ENCODE data around the gene C4B. TPM values are rescaled to one million over a fixed set of nuclear protein-coding genes. Genes with fewer than 3 reads are reported as not detected.
"Not testable (repeated sequence)": the region's sequence is repeated elsewhere in the genome, so short reads cannot be mapped to it uniquely, and the experiment has no call there.

Gene C4B
- total RNA-seq, 1 donor from 2014 or later: 10.4 TPM

- no peaks in the 10 kb centered on the region for H3K4me1 Mint-ChIP-seq
- no peak overlapping the region for H3K4me3 Mint-ChIP-seq
- no peak for DNase-seq (ENCODE audit: low spot score in 2 of 2, unreplicated experiment in 2 of 2)
Measured at GRCh38 chr6:31979238-31979898, 35.2 kb upstream of the C4B start.

GRCh38 chr6:31980195-31980876 is 34.3 kb upstream of the C4B start:
- H3K4me3 Mint-ChIP-seq; H3K27me3 Mint-ChIP-seq (ENCODE audit: low read depth); H3K9me3 Mint-ChIP-seq; DNase-seq (ENCODE audit: low spot score in 2 of 2, unreplicated experiment in 2 of 2); H3K27ac Mint-ChIP-seq; H3K36me3 Mint-ChIP-seq; H3K4me1 Mint-ChIP-seq: not testable (repeated sequence)

More at GRCh38 chr6:31979238-31979898, 35.2 kb upstream of the C4B start:
- H3K9me3 Mint-ChIP-seq: no peaks in the 10 kb centered on the region
- TF ChIP-seq, protein P1, sequence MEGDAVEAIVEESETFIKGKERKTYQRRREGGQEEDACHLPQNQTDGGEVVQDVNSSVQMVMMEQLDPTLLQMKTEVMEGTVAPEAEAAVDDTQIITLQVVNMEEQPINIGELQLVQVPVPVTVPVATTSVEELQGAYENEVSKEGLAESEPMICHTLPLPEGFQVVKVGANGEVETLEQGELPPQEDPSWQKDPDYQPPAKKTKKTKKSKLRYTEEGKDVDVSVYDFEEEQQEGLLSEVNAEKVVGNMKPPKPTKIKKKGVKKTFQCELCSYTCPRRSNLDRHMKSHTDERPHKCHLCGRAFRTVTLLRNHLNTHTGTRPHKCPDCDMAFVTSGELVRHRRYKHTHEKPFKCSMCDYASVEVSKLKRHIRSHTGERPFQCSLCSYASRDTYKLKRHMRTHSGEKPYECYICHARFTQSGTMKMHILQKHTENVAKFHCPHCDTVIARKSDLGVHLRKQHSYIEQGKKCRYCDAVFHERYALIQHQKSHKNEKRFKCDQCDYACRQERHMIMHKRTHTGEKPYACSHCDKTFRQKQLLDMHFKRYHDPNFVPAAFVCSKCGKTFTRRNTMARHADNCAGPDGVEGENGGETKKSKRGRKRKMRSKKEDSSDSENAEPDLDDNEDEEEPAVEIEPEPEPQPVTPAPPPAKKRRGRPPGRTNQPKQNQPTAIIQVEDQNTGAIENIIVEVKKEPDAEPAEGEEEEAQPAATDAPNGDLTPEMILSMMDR (IDR thresholded peaks at IDR 0.05; ENCODE audit: unreplicated experiment): no peak
- H3K27ac Mint-ChIP-seq: no peak overlapping the region
- no peaks in the 10 kb centered on the region for H3K27me3 Mint-ChIP-seq (ENCODE audit: low read depth)
- H3K36me3 Mint-ChIP-seq: peaks cover 16% of the 10 kb centered on the region

- not testable (repeated sequence) for H3K36me3 Mint-ChIP-seq; H3K27ac Mint-ChIP-seq; H3K4me1 Mint-ChIP-seq; H3K9me3 Mint-ChIP-seq; H3K27me3 Mint-ChIP-seq (ENCODE audit: low read depth); DNase-seq (ENCODE audit: low spot score in 2 of 2, unreplicated experiment in 2 of 2); H3K4me3 Mint-ChIP-seq
Measured at GRCh38 chr6:31980998-31981397, 33.6 kb upstream of the C4B start.

GRCh38 chr6:31981744-31982143 is 32.9 kb upstream of the C4B start, which contains the start of gene C4A:
Gene C4A (plus strand): TSS chr6:31982057. CDS start chr6:31982108, 51 bp downstream.
- not testable (repeated sequence) for H3K9me3 Mint-ChIP-seq; H3K36me3 Mint-ChIP-seq; H3K4me1 Mint-ChIP-seq; H3K27me3 Mint-ChIP-seq (ENCODE audit: low read depth); H3K4me3 Mint-ChIP-seq; H3K27ac Mint-ChIP-seq; DNase-seq (ENCODE audit: low spot score in 2 of 2, unreplicated experiment in 2 of 2)

GRCh38 chr6:31989363-31989762 is 25.2 kb upstream of the C4B start:
- not testable (repeated sequence) for H3K27ac Mint-ChIP-seq; H3K4me1 Mint-ChIP-seq; H3K9me3 Mint-ChIP-seq; H3K36me3 Mint-ChIP-seq; H3K4me3 Mint-ChIP-seq; H3K27me3 Mint-ChIP-seq (ENCODE audit: low read depth); DNase-seq (ENCODE audit: low spot score in 2 of 2, unreplicated experiment in 2 of 2)

- not testable (repeated sequence) for H3K27me3 Mint-ChIP-seq (ENCODE audit: low read depth); DNase-seq (ENCODE audit: low spot score in 2 of 2, unreplicated experiment in 2 of 2); H3K27ac Mint-ChIP-seq; H3K36me3 Mint-ChIP-seq; H3K4me3 Mint-ChIP-seq; H3K9me3 Mint-ChIP-seq; H3K4me1 Mint-ChIP-seq
Measured at GRCh38 chr6:31994421-31994820, 20.2 kb upstream of the C4B start.

GRCh38 chr6:31996385-31996784 is 18.2 kb upstream of the C4B start:
- H3K4me3 Mint-ChIP-seq; H3K4me1 Mint-ChIP-seq; H3K9me3 Mint-ChIP-seq; DNase-seq (ENCODE audit: low spot score in 2 of 2, unreplicated experiment in 2 of 2); H3K36me3 Mint-ChIP-seq; H3K27ac Mint-ChIP-seq; H3K27me3 Mint-ChIP-seq (ENCODE audit: low read depth): not testable (repeated sequence)

- H3K27me3 Mint-ChIP-seq (ENCODE audit: low read depth); DNase-seq (ENCODE audit: low spot score in 2 of 2, unreplicated experiment in 2 of 2); H3K4me3 Mint-ChIP-seq; H3K27ac Mint-ChIP-seq; H3K36me3 Mint-ChIP-seq; H3K4me1 Mint-ChIP-seq; H3K9me3 Mint-ChIP-seq: not testable (repeated sequence)
Measured at GRCh38 chr6:32002546-32003268, 11.9 kb upstream of the C4B start.

DNA sequence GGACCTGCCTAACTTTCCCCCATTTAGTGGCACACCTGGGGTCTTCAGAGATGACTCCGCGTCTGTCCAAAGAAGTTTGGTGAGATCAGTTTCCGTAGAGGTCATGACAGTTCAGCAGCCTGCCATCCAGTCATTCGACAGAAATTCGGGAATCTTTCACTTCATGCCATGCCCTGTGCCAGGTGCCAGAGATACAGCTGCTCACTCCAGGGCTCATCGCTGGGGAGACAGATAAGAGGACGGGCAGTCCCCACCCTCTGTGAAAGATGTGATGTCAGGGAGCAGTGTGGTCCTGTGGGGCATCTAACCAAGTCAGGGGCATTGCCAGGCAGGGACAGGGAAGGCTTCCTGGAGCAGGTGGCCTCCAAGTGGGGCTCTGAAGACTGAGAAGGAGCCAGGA is 11.3 kb upstream of the C4B start:
- not testable (repeated sequence) for H3K9me3 Mint-ChIP-seq; H3K27ac Mint-ChIP-seq; H3K27me3 Mint-ChIP-seq (ENCODE audit: low read depth); DNase-seq (ENCODE audit: low spot score in 2 of 2, unreplicated experiment in 2 of 2); H3K4me1 Mint-ChIP-seq; H3K4me3 Mint-ChIP-seq; H3K36me3 Mint-ChIP-seq

- not testable (repeated sequence) for H3K27me3 Mint-ChIP-seq (ENCODE audit: low read depth); H3K4me3 Mint-ChIP-seq; H3K27ac Mint-ChIP-seq; H3K36me3 Mint-ChIP-seq; H3K4me1 Mint-ChIP-seq; DNase-seq (ENCODE audit: low spot score in 2 of 2, unreplicated experiment in 2 of 2); H3K9me3 Mint-ChIP-seq
Measured at GRCh38 chr6:32004393-32004792, 10.2 kb upstream of the C4B start.

- not testable (repeated sequence) for H3K27ac Mint-ChIP-seq; H3K36me3 Mint-ChIP-seq; H3K4me3 Mint-ChIP-seq; DNase-seq (ENCODE audit: low spot score in 2 of 2, unreplicated experiment in 2 of 2); H3K4me1 Mint-ChIP-seq; H3K27me3 Mint-ChIP-seq (ENCODE audit: low read depth); H3K9me3 Mint-ChIP-seq
Measured at GRCh38 chr6:32004864-32005537, 9.6 kb upstream of the C4B start.

DNA sequence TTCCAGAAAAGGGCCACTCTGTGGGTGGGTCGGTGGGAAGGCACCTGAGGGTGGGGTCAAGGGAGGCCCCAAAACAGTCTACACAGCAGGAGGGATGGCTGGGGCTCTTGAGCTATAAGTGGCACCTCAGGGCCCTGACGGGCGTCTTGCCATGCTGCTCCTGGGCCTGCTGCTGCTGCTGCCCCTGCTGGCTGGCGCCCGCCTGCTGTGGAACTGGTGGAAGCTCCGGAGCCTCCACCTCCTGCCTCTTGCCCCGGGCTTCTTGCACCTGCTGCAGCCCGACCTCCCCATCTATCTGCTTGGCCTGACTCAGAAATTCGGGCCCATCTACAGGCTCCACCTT is 9.1 kb upstream of the C4B start:
- H3K4me3 Mint-ChIP-seq; H3K27me3 Mint-ChIP-seq (ENCODE audit: low read depth); H3K9me3 Mint-ChIP-seq; H3K4me1 Mint-ChIP-seq; H3K36me3 Mint-ChIP-seq; DNase-seq (ENCODE audit: low spot score in 2 of 2, unreplicated experiment in 2 of 2); H3K27ac Mint-ChIP-seq: not testable (repeated sequence)

All from mesothelial cell of epicardium (in vitro differentiated cells).